NT2/D1 (cell line): ENCODE measurements around the gene CNOT10.

Experiments
- SUZ12 ChIP-seq: IDR thresholded peaks from 2 replicates; pipeline ENCODE4 v1.6.1; 2011; ENCODE audit not compliant: insufficient read length, insufficient read depth; ENCODE audit errors: extremely low read depth
- YY1 ChIP-seq: IDR thresholded peaks from 2 replicates; pipeline ENCODE4 v1.6.1; 2011; ENCODE audit not compliant: insufficient read length, insufficient read depth
- ZNF274 ChIP-seq: IDR thresholded peaks from 2 replicates; pipeline ENCODE4 v1.6.1; 2011; ENCODE audit warnings: mild to moderate bottlenecking, low read depth, low read length

DNA sequence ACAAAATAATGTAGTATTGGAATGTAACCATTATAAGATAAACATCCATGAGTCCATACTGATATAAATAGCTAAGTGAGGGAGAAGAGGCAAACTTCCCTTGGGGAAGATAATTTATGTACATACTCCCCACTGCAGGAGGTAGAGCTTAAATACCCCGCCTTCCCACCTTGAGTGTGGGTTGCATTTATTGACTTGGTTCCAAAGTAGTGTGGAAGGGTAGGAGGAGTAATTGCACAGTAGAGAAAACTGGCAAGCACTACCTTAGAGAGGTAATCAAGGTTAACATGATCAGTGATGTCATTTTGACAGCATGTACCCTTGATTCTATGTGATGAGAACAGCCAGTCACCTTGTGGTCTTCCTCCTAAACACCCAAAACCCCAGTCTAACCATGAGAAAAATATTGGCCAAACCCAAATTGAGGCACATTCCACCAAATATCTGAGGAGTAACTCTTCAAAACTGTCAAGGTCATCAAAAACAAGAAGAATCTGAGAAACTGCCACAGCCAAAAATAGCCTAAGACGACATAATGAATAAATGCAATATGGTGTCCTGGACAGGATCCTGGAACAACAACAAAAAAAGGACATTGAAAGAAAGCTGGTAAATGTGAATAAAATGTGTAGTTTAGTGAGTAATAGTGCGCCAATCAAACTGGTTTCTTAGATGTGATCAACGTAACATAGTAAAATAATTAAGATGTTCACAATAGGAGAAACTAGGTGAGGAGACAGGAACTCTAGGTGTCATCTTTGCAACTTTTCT is 774 bp upstream of the CNOT10 start:
- no peak for TF ChIP-seq SUZ12
- no peak for TF ChIP-seq YY1
- TF ChIP-seq ZNF274 = no peak
